ENCODE data around the gene TMPRSS11B.
"Not testable (repeated sequence)": the region's sequence is repeated elsewhere in the genome, so short reads cannot be mapped to it uniquely, and the experiment has no call there.

DNA sequence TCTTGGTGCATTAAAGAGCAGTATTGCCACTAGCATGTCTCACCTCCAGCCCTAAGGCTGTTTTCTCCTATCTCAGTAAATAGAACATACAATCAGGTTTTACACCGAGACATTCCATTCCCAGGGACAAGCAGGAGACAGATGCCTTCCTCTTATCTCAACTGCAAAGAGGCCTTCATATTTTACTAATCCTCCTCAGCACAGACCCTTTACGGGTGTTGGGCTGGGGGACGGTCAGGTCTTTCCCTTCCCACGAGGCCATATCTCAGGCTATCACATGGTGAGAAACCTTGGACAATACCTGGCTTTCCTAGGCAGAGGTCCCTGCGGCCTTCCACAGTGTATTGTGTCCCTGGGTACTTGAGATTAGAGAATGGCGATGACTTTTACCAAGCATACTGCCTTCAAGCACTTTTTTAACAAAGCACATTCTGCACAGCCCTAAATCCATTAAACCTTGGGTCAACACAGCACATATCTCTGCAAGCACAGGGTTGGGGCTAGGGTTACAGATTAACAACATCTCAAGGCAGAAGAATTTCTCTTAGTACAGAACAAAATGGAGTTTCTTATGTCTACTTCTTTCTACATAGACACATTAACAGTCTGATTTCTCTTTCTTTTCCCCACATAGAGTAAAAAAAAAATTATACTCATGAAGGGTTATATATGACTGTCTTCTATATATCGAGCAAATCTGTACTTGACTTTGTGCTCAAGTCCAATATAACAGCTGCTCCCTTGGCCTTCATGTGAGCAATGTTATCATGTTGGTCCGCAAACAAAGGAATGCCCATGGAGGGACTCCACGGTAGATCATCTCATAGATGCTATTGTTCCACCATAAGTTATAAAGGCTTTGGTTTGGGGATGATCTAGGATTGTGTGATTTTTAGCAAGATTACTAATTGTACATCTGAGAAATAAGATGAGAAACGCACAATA is 36.6 kb upstream of the TMPRSS11B start:
- not testable (repeated sequence) for TF ChIP-seq POLR2A (IDR thresholded peaks at IDR 0.05)
- TF ChIP-seq, protein P1, sequence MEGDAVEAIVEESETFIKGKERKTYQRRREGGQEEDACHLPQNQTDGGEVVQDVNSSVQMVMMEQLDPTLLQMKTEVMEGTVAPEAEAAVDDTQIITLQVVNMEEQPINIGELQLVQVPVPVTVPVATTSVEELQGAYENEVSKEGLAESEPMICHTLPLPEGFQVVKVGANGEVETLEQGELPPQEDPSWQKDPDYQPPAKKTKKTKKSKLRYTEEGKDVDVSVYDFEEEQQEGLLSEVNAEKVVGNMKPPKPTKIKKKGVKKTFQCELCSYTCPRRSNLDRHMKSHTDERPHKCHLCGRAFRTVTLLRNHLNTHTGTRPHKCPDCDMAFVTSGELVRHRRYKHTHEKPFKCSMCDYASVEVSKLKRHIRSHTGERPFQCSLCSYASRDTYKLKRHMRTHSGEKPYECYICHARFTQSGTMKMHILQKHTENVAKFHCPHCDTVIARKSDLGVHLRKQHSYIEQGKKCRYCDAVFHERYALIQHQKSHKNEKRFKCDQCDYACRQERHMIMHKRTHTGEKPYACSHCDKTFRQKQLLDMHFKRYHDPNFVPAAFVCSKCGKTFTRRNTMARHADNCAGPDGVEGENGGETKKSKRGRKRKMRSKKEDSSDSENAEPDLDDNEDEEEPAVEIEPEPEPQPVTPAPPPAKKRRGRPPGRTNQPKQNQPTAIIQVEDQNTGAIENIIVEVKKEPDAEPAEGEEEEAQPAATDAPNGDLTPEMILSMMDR (IDR thresholded peaks at IDR 0.05), result not testable (repeated sequence)
